Measurements from ENCODE around the gene ACTRT2.

ACTRT2 gene

DNA sequence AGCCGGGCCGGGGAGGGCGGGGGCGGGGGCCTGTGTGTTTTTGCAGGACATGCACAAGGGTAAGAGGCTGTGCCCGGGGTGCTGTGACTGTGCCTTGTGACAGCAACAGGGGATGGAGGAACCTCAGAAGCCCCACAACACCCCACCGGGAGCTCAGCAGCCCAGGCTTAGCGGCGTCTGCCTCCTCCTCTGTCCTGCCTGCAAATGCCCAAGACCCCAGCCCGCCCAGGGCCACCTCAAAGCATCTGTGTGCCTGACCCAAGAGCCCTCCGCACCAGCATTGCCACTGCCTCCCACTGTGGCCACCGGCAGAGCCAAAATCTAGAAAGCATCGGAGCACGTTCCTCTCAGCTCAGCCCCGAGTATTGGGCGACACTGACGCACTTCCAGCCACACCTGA is 2.7 kb upstream of the ACTRT2 start:
- DNase-seq (ENCODE audit: low read depth): no peak

DNA sequence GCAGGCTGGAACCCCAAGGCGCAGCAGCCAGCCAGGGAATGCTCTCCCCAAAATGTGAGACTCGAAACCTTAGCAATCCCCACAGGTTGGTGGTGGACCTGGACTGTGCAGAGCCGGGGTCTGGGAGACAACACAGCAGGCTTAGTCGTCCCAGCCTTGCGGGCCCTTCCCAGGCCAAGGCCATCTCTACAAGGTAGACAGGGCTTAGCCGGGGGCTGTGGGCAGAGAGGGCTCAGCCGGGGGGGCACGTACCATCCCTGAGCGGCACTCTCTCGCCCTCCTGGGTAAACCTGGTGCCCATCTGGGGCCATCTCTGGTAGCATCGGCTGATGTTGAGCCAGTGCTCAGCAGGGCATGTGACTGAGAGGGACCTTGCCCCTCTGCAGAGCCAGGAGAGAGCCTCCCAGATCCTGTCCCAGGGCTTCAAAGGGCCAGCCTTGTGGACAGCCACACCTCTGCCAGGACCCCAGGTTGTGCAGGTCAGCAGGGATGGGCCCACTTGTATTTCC is 2.2 kb upstream of the ACTRT2 start:
- no peak for DNase-seq (ENCODE audit: low read depth)

DNA sequence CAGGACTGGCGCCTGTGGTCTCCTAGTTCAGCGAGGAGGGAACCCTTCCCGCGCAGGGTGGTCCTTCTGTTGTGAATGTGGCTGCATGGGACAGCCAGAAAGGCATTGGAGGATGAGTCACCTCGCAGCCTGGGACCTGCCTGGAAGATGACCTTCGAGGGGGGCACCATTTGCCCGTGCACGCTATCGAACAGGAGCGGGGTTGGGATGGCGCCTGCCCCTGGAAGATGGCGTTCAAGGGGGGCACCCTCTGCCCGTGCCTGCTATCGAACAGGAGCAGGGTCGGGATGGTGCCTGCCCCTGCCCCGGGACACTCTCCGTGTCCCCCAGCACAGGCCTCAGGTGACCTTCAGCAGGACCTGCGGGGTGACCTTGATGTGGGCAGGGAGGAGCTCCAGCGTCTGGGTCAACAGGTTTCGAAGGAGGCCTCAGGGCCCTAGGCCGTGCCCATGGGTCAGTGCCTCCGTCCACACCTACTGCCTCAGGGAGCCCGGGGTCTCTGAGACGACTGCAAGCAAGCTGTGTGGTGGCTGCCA is 1.7 kb upstream of the ACTRT2 start:
- no peak for DNase-seq (ENCODE audit: low read depth)

DNA sequence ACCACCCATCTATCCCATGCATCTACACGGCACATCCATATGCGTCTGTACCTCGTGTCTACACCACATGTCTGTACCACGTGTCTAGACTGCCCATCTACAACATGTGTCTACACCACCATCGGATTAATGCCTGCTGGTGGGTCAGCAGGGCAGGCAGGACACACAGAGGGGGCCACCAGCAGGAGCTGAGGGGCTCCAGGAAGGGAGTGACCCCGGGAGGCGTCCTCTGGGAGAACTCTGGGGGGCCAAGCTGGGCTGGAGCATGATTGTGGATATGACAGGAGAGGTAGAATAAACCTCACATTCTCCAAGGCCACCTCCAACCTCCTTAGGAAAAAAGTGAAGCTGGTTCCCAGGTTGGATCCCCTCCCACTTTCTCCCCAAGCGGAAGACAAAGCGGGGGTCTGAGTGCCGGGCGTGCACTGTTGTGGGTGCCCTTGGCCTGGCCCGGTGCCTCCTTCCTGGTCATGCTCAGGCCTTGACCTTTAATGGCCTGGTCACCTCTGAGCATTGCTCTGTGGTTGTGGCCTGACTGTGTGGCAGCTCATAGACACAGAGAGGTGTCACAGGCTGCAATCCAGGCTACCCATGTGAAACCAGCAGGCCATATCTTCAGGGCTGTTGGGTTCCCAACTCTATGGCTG is 881 bp upstream of the ACTRT2 start:
- DNase-seq (ENCODE audit: low read depth): no peak

DNA sequence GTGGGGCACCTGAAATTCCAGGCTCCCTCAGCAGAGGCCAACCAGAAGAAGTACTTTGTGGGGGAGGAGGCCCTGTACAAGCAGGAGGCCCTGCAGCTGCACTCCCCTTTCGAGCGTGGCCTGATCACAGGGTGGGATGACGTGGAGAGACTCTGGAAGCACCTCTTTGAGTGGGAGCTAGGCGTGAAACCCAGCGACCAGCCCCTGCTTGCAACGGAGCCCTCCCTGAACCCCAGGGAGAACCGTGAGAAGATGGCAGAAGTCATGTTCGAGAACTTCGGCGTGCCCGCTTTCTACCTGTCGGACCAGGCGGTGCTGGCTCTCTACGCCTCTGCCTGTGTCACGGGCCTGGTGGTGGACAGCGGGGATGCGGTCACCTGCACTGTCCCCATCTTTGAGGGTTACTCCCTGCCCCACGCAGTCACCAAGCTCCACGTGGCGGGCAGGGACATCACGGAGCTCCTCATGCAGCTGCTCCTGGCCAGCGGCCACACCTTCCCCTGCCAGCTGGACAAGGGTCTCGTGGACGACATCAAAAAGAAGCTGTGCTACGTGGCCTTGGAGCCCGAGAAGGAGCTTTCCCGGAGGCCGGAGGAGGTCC is 634 bp downstream of the ACTRT2 start:
- DNase-seq (ENCODE audit: low read depth): no peak

DNA sequence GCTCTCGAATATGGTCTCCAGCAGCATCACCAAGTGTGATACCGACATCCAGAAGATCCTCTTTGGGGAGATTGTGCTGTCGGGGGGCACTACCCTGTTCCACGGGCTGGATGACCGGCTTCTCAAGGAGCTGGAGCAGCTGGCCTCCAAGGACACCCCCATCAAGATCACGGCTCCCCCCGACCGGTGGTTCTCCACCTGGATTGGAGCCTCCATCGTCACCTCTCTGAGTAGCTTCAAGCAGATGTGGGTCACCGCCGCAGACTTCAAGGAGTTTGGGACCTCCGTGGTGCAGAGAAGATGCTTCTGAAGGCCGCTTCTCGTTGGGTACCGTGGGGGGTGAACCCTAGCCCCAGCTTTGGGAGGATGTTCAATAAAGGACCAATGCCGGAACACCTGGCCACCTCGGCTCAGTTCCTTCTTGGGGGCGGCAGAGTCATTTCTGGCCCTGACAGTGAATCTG is 1.3 kb downstream of the ACTRT2 start:
- no peak for DNase-seq (ENCODE audit: low read depth)

DNA sequence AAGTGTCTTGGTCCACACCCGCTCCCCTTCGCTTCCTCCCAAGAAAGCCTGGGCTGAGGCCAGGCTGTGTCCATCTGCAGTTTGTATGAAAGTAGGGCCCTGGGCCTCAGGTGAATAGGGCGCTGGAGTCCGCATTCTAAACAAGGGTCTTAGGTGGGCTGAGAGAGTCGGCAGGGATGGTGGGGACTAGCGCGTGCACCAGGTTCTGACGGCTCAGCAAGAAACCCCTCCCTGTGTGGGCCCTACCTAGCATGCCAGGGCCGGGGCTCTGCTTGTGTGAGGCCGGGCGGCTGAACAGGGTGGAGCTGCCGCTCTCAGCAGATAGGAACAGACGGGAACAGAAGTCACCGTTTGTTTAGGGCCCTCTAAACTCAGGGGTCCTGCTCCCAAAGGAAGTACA is 1.7 kb downstream of the ACTRT2 start:
- no peak for DNase-seq (ENCODE audit: low read depth)

DNA sequence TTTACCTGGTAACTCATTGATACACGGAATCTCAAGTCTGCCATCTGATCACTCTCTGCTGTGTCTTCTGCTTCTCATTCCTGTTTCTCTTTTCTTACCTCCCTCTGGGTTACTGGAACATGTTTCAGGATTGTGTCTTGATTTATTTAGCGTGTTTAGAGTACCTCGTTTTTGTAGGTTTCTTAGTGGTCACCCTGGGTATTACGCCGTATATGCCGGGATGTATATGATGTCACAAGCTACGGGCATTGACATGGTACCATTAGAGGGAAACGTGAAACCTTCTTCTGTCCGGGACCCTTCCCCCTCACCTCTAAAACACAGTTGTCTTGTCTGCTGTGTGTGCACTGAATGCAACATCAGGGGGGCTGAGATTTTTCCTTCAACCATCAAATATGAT is 2.8 kb downstream of the ACTRT2 start:
- no peak for DNase-seq (ENCODE audit: low read depth)

DNA sequence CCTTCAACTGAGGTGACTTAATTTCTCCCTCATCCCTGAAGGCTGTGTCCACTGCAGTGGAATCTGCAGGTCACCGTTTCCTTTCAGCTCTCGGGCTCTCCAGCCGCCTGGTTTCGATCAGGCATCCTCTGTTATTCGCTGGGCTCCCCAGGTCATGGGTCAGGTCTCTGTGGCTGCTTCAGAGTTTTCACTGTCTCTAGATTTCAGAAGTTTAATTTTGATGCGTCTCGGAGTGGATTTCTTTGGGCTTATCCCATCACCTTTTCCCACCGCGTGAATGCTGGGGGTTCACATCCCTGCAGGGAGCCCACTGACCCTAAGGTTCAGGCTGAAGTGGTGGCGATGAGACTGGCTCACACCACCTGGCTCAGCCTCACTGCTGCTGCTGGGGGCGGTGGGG is 3.3 kb downstream of the ACTRT2 start:
- DNase-seq (ENCODE audit: low read depth): no peak

DNA sequence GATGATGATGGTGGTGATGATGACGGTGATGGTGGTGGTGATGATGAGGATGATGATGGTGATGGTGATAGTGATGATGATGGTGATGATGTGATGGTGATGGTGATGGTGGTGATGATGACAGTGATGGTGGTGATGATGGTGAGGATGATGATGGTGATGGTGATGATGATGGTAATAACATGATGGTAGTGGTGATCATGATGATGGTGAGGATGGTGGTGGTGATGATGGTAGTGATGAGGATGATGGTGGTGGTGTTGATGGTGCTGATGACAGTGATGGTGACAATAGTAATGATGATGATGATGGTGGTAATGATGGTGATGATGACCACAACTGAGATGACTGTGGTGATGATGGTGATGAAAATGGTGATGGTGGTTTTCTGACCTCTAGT is 4.9 kb downstream of the ACTRT2 start:
- no peak for DNase-seq (ENCODE audit: low read depth)

DNA sequence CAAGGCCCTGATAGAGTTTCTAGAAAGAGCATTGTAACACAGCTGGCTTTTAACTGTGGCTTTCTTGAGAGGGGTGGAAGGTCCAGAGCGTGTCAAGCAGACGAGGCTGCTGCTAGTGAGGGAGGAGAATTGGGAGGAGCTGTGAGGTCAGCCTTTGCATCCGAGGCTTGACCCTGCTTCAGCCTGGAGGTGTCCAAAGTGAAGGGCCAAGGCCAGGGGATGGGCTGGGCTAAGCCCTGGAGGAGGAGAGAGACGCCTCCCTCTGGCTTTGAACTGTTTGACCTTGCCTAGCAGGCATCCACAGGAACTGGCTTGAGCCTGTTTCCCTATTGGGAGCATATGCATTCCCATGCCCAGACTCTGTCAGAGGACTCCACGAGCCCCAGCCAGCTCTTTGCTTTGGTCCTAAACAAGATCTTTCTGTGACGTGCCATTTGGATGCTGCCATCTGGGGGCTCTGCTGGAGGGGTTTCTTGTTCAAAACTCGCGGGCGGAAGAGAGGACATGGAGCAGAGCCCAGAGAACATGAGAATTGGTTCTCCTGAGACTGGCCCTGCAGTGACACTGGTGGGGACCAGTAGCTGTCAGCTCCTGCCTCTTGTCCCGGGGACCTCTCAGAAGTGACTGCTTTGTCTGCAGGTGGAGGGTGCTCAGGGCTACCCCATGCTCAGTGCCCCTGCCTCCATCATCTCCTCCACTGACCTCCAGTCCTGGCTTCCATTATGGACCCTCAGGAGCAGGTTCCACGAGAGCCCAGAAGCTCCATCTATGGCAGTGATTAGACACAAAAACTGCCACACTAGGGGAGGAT is 5.5 kb downstream of the ACTRT2 start:
- DNase-seq (ENCODE audit: low read depth): no peak

DNA sequence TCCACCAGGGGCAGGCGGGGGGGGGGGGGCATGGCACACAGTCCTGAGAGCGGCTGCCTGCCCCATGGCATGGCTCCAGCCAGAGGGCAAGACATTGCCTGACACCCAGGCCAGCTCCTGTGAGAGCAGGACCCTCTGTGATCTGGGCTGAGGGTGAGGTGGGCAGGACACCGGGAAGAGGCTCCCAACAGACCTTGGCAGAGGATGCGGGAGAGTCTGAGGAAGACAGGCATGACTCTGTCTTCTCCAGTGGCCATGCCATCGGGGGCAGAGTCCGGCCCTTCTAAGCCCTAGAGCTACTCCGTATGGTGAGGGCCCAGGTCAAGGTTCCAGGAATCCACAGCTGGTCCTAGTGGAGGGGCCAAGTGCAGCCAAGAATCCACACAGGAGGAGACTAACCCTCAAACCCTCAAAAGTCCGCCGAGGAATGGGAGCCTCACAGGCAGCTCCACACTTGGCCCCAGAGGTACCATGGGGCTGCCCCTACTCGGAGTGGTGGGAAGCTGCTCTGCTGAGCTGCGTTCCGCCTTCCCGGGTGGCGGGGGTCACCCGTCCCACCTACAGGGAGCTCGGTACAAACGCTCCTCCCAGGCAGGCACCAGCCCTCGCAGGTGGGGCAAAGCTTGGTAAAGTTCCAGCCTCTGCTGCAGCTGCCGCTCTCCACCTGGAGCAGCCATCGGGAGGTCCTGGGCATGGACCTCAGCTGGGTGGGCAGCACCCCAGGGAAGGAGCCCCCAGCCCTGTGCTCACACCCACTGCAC is 6.5 kb downstream of the ACTRT2 start:
- DNase-seq (ENCODE audit: low read depth): no peak

DNA sequence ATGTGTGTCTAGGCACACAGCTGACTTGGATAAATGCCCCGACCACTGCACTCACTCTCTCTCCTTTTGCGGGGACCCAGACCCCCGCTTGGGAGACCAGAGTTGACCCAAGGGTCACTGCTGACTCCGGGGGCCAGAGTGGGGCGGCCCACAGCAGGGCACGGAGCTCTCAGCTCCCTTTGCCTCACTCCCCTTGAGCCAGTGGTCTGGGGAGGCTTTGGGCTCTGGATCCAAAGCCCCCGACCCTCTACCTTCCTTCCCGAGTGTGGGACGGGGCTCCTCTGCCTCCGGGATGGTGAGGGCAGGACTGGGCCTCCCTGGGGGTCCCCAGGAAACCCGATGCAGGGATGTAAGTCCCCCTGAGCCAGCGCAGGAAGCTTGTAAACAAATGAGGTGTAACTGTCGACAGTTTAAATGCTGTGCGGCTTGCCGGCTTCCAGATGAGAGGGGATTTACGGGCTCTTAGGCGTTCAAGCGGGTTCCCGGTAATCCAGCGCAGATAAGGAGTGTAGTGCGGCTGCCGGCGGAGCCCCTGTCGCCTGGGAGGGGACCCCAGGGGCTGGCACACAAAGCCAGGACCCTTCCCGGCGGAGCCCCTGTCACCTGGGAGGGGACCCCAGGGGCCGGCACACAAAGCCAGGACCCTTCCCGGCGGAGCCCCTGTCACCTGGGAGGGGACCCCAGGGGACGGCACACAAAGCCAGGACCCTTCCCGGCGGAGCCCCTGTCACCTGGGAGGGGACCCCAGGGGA is 7.4 kb downstream of the ACTRT2 start:
- no peak for DNase-seq (ENCODE audit: low read depth)

DNA sequence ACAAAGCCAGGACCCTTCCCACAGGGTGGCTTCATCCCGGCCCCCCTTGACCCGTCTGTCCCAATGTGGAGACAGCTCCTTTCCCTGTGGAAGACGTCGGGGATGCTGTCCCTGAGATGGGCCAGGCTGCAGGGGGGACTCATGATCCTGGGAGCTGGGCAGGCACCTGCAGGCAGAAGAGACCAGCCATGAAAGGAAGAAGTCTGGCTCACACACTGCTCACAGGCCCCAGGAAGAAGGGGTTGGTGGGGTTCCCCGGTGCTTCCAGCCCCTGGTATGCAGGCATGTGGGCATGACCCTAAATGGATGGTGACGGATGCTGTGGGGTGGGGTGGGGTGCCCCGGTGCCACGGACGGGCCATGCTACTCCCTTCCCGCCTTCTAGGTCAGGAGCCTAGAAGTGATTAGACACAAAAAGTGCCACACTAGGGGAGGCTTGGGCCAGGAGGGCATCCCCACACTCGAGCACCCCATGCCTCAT is 8.3 kb downstream of the ACTRT2 start:
- DNase-seq (ENCODE audit: low read depth): no peak

DNA sequence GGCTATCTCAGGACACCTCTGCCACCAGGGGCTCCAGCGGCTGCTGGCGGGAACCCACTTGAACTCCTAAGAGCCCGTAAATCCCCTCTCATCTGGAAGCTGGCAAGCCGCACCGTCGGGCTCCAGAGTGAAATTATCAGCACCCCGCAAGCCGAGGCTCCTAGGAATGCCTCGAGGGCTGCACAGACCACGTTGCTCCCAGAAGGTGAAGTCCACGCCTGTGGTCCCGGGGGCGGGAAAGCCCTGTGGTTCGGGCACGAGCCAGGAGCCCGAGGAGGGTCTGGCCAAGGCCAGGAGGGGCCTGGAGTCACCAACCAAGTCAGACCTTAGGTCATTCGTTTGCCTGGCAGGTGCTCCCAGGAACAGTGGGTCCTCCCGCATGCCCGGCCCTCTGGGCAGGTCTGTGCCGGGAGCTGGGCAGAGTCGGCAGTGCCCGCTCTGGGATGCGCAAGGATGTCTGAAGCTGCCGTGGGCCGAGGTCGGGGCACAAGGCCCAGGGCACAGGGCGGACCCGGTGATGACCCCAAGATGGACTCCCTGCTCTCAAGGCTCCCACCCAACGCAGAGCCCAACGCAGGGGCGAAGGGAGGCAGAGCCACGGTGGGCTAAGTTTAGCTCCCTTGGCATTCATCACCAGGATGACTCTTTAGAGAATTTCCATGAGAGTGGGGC is 8.9 kb downstream of the ACTRT2 start:
- no peak for DNase-seq (ENCODE audit: low read depth)

DNA sequence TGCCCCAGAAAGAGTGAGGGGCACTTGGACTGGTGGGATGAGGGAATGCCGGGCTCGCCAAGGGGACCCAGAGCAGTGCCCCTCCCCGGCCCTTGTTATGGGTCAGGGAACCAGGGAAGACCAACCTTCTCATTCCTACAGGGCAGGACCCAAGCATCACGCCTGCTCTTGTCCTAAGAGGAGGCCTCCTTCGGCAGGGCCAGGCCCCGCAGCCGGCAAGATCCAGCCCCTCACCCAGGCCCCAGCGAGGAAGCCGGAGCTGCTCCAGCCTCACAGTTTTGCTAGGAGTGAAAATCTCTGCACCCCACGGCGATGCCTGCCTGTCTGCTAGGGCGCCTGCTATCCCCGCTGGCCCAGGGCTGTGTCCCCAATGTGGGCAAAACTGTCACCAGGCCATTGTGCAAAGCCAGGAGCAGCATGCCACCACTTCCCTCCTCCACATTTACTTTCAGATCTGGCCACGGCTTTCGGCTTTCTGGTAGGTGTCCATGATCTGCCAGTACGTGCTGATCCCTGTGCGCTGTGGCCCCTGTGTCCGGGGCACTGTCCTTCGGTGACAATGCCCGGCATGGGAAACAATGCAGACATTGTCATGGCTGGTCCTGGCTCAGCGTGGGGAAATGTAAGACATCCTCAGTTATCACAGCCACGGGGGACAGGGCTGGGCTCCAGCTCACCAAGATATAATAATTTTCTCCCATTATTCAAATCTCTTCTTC is 9.6 kb downstream of the ACTRT2 start:
- no peak for DNase-seq (ENCODE audit: low read depth)

DNA sequence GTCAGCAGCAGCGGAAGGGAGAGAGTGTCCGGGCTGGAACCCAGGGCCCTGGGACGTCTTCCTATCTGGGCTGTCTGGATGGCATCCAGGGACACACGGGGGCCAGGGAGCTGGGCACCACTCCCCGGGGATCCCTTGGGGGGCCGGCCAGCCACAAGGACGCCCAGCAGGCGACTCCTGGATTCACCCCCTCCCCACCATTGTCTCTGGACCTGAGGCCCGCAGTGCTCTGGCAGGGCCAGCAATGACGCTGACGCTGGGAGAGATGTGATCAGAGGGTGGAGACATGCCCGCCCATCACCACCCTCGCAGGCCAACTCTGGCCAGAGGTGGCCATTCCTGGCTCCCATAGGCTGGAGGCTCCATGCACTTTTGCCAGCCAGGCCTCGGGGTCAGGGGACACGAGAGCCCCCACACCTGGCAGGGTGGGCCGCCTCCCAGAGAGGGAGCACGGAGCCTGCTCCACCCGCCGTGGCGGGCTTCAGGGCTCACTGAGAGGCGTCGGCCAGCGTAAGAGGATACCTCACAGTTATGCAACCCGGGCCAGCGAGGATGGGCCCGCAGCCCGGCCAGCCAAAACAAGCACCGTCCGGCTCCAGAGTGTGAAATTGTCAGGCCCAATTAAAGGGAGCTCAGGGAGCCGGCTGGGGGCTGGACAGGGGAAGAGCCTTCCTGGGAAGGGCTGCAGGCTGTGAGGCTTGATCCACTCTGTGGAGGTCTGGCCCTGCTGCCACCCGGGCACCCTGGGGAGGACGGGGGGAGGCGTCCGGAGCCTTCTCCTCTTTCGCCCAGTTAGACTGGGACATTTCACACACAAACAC is 10.3 kb downstream of the ACTRT2 start:
- no peak for DNase-seq (ENCODE audit: low read depth)

DNA sequence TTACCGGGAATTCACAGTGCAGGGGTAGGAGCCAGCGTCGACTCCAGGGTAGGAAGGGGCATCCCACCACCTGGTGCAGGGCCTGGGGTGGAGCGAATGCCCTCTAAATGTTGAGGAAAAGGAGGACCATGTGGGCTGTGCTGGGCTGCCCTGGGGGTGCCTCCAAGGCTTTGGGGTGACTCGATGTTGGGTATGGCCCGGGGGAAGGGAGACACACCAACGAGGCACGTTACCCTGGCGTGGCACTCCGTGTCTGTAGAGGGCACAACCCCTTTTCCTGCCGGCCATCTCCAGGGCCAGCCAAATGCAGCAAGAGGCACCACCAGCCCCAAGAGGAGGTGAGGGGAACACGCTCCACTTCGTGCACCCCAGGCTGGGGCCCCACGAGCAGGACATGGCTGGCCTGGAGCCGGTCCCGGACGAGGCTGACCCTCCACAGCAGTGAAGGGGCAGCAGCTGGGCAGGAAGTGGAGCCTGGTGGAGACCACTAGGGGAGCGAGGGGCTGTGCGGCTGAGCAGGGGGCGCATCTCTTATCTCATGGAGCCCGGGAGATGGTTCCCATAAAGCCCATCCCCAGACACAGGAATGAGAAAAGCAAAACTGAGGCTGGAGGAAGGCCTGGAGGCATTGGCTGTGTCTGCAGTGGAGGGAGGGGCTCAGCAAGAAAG is 11.2 kb downstream of the ACTRT2 start:
- DNase-seq (ENCODE audit: low read depth): no peak
